Hepatocyte (in vitro differentiated cells): ENCODE measurements around the gene SHE. TPM values are rescaled to one million over a fixed set of nuclear protein-coding genes. Genes with fewer than 3 reads are reported as not detected.
A peak's percentile ranks its signal among the peaks of the same experiment; 100 is the strongest.

Experiments used
- DNase-seq: peaks from one replicate; pipeline ENCODE4 v3.0.0-alpha.2; 2016; ENCODE audit warnings: low spot score
- H2AFZ ChIP-seq: fragments of 200-600 bp; sonication (generic); 2 replicates; pipeline ENCODE4 v1.6.0; 2016; ENCODE audit warnings: antibody characterized with exemption, mild to moderate bottlenecking
- H3K27ac ChIP-seq: fragments of 200-600 bp; sonication (generic); 2 replicates; pipeline ENCODE4 v1.5.1; 2016; ENCODE audit warnings: mild to moderate bottlenecking
- H3K27me3 ChIP-seq: fragments of 200-600 bp; sonication (generic); 2 replicates; pipeline ENCODE4 v1.6.1; 2016
- H3K36me3 ChIP-seq: fragments of 200-600 bp; sonication (generic); replicated peaks from 2 replicates; pipeline ENCODE4 v1.5.1; 2016; ENCODE audit warnings: low read depth; ENCODE audit not compliant: insufficient read depth
- H3K4me1 ChIP-seq: fragments of 200-600 bp; sonication (generic); 2 replicates; pipeline ENCODE4 v1.5.1; 2016; ENCODE audit warnings: mild to moderate bottlenecking, moderate library complexity; ENCODE audit not compliant: insufficient read depth
- H3K4me2 ChIP-seq: fragments of 200-600 bp; sonication (generic); 2 replicates; pipeline ENCODE4 v1.6.0; 2016
- H3K4me3 ChIP-seq: fragments of 200-600 bp; sonication (generic); 2 replicates; pipeline ENCODE4 v1.5.1; 2016; ENCODE audit warnings: mild to moderate bottlenecking
- H3K79me2 ChIP-seq: fragments of 200-600 bp; sonication (generic); 2 replicates; pipeline ENCODE4 v1.6.0; 2017; ENCODE audit warnings: mild to moderate bottlenecking
- H3K9me2 ChIP-seq: fragments of 200-600 bp; sonication (generic); replicated peaks from 2 replicates; pipeline ENCODE4 v1.6.0; 2017; ENCODE audit warnings: mild to moderate bottlenecking; ENCODE audit not compliant: insufficient read depth
- H3K9me3 ChIP-seq: fragments of 200-600 bp; sonication (generic); 2 replicates; pipeline ENCODE4 v1.5.1; 2016; ENCODE audit warnings: low read depth, mild to moderate bottlenecking
- H4K20me1 ChIP-seq: fragments of 200-600 bp; sonication (generic); 2 replicates; pipeline ENCODE4 v1.6.0; 2016; ENCODE audit warnings: mild to moderate bottlenecking; ENCODE audit not compliant: insufficient read depth, poor library complexity, severe bottlenecking
- CTCF ChIP-seq: fragments of 200-600 bp; sonication (generic); IDR thresholded peaks from 2 replicates; pipeline ENCODE4 v1.5.1; 2016; ENCODE audit warnings: antibody characterized with exemption, mild to moderate bottlenecking; ENCODE audit not compliant: poor library complexity
- EZH2 ChIP-seq: fragments of 200-600 bp; sonication (generic); IDR thresholded peaks from 2 replicates; pipeline ENCODE4 v1.6.1; 2016; ENCODE audit warnings: antibody characterized with exemption, mild to moderate bottlenecking, borderline replicate concordance
- EZH2phosphoT487 ChIP-seq: fragments of 200-600 bp; sonication (generic); IDR thresholded peaks from one replicate; pipeline ENCODE4 v1.6.1; 2018; ENCODE audit warnings: antibody characterized with exemption, mild to moderate bottlenecking, low read depth, moderate library complexity; ENCODE audit not compliant: unreplicated experiment, severe bottlenecking
- WGBS: methylation state at CpG from one replicate; pipeline ENCODE4 v1.1.6; 2016; ENCODE audit warnings: low lambda C conversion rate; ENCODE audit errors: missing lambda C conversion rate; 5-methylcytosine and 5-hydroxymethylcytosine counted together
- polyA plus RNA-seq: library from polyadenylated mRNA; unstranded; fragments of >200 nt; fragmentation: Nextera tagmentation; extraction: Ambion mirVana; gene quantifications from 2 replicates; pipeline ENCODE4 v1.2.1, GENCODE V29; 2016
- total RNA-seq: library from RNA; depleted of rRNA; stranded (reverse); fragments of >200 nt; gene quantifications from 2 replicates; pipeline ENCODE4 v1.2.3, GENCODE V29; 2014

SHE gene
- total and polyA plus RNA-seq, 2 experiments from 2014 or later = 0.60 TPM; not detected in 1

- no peaks in the 10 kb centered on the region for H3K36me3 ChIP-seq
- WGBS = 86% methylated on average over 8 of the region's 8 CpGs
- no peaks in the 10 kb centered on the region for H3K9me3 ChIP-seq
- H3K4me3 ChIP-seq = no peak overlapping the region
- H3K27me3 ChIP-seq = peaks cover 63% of the 10 kb centered on the region
- no peak for DNase-seq
- H3K4me1 ChIP-seq = peaks cover 5% of the 10 kb centered on the region
- H4K20me1 ChIP-seq = no peaks in the 10 kb centered on the region
- no peaks in the 10 kb centered on the region for H3K79me2 ChIP-seq
- no peak for TF ChIP-seq EZH2phosphoT487
- no peak for TF ChIP-seq CTCF
- no peak for TF ChIP-seq EZH2
- H3K9me2 ChIP-seq = no peaks in the 10 kb centered on the region
- no peak overlapping the region for H3K4me2 ChIP-seq
- H2AFZ ChIP-seq = no peak overlapping the region
- no peak overlapping the region for H3K27ac ChIP-seq
Observed at GRCh38 chr1:154500533-154500932, 1.7 kb downstream of the SHE start.

DNA sequence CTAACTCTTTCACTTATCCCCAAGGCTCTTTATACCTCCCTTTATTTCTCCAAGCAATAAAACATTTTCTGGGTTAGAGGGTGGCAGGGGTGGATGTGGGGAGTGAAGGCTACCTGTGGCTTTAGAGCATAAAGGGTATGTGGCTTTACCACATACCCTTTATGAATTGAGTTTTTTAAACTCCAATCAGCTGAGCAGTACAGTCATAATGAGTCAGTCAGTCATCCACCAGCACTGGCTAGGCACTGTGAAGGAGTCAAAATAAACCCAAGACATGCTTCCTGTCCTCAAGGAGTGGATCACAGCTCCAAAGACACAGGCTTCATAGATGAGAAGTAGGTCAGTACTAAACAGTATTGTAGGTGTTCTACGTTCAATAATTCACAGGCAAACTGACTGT lies 2.8 kb downstream of the SHE start:
- Histone ChIP-seq H3K27me3 (peaks cover 59% of the 10 kb centered on the region), H3K27ac (no peak overlapping the region), H3K4me3 (no peak overlapping the region)

GRCh38 chr1:154497026-154497806 lies 5.0 kb downstream of the SHE start:
- H3K36me3 ChIP-seq = no peaks in the 10 kb centered on the region
- peak overlapping the region; percentile 15 for H3K27ac ChIP-seq
- peak; percentile 38 for DNase-seq
- no peak overlapping the region for H2AFZ ChIP-seq
- no peak overlapping the region for H3K4me2 ChIP-seq
- WGBS = 48% methylated on average over 5 of the region's 5 CpGs
- TF ChIP-seq EZH2 = no peak
- TF ChIP-seq EZH2phosphoT487 = no peak
- no peak for TF ChIP-seq CTCF
- no peaks in the 10 kb centered on the region for H4K20me1 ChIP-seq
- no peaks in the 10 kb centered on the region for H3K79me2 ChIP-seq
- H3K4me3 ChIP-seq = no peak overlapping the region
- H3K9me2 ChIP-seq = no peaks in the 10 kb centered on the region
- H3K4me1 ChIP-seq = peaks cover 5% of the 10 kb centered on the region
- peaks cover 46% of the 10 kb centered on the region for H3K27me3 ChIP-seq
- no peaks in the 10 kb centered on the region for H3K9me3 ChIP-seq

More for the DNA sequence above, 2.8 kb downstream of the SHE start:
- no peaks in the 10 kb centered on the region for H4K20me1 ChIP-seq
- no peak overlapping the region for H2AFZ ChIP-seq
- no peak for DNase-seq
- no peaks in the 10 kb centered on the region for H3K9me3 ChIP-seq
- no peaks in the 10 kb centered on the region for H3K79me2 ChIP-seq
- no peaks in the 10 kb centered on the region for H3K9me2 ChIP-seq
- H3K36me3 ChIP-seq = no peaks in the 10 kb centered on the region
- TF ChIP-seq CTCF (no peak), EZH2phosphoT487 (no peak), EZH2 (no peak)
- peaks cover 5% of the 10 kb centered on the region for H3K4me1 ChIP-seq
- H3K4me2 ChIP-seq = no peak overlapping the region
- WGBS = 95% methylated on average over 1 of the region's 1 CpG

- Histone ChIP-seq H3K27me3 (peaks cover 38% of the 10 kb centered on the region), H4K20me1 (no peaks in the 10 kb centered on the region), H2AFZ (no peak overlapping the region), H3K79me2 (no peaks in the 10 kb centered on the region), H3K9me2 (no peaks in the 10 kb centered on the region), H3K4me3 (no peak overlapping the region), H3K4me2 (no peak overlapping the region), H3K4me1 (peaks cover 2% of the 10 kb centered on the region), H3K36me3 (no peaks in the 10 kb centered on the region), H3K27ac (no peak overlapping the region), H3K9me3 (no peaks in the 10 kb centered on the region)
- no peak for DNase-seq
- TF ChIP-seq EZH2phosphoT487 = no peak
- no peak for TF ChIP-seq EZH2
- no peak for TF ChIP-seq CTCF
- WGBS = 55% methylated on average over 5 of the region's 5 CpGs
Observed at GRCh38 chr1:154496383-154496782, 5.8 kb downstream of the SHE start.
